ENCODE data around the gene SH2D6.

The SH2D6 gene

DNA sequence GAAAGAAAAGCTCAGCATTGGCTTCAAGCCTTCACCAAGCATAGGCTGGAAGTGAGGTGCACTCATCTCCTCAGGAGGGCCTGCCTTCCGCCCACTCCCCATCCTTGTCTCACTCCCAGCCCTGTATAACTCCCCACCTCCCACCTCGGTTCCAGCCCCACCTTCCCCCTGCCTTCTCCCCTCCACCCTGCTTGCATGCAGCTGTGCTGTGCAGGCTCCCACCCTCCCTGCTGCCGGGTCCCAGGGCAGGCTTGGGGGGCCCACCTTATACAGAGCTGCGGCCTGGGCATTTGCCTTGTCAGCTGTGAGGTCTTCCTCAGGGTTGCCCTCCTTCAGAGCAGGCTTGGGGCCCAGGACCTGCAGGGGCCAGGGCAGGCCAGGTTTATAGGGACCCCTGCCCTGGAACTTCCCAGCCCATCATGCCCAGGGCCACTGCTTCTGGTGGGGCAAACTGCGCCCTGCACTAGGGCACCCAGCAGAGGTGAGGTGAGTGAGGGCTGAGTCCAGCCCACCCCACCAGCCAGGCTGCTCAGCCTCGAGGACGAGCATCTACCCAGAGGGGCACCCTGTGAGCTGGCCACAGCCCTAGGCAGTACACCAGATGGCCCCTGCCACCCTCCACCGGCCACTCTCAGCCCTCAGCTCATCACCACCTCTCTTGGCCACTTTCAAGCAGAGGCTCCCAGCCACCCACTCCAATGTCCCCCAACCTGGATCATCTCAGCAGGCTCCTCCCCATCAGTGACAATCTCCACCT, 19.9 kb upstream of the SH2D6 start:
- no peak overlapping the region for H3K4me3 ChIP-seq (ENCODE audit: low read depth, low read length)
- ChIA-PET CTCF (interaction anchor here (0.5 to 0.8 kb wide), 2 partner anchors 8 to 21 kb away, joined by 3 read pairs; no protein-coding TSS in a partner anchor), POLR2A (interaction anchor here (0.5 kb wide), 1 partner anchor 11 kb away, joined by 7 read pairs; no protein-coding TSS in a partner anchor)
- H3K36me3 ChIP-seq (ENCODE audit: control insufficient read depth in 2 of 2, insufficient read depth in 1 of 2, low read length in 2 of 2), result no peaks in the 10 kb centered on the region
- H3K27ac ChIP-seq (ENCODE audit: extremely low read depth, low read depth, low read length), result no peak overlapping the region
- TF ChIP-seq ZFHX2 (tag by site-specific recombination; conservative IDR thresholded peaks at IDR 0.05), result peak; percentile 42
- TF ChIP-seq ZNF623 (tag by site-specific recombination; IDR thresholded peaks at IDR 0.05), result no peak
- no peaks in the 10 kb centered on the region for H3K4me1 ChIP-seq (ENCODE audit: control insufficient read depth, insufficient read depth, low read length)
- no peaks in the 10 kb centered on the region for H3K9me3 ChIP-seq (ENCODE audit: control insufficient read depth, insufficient read depth, low read depth, low read length)

DNA sequence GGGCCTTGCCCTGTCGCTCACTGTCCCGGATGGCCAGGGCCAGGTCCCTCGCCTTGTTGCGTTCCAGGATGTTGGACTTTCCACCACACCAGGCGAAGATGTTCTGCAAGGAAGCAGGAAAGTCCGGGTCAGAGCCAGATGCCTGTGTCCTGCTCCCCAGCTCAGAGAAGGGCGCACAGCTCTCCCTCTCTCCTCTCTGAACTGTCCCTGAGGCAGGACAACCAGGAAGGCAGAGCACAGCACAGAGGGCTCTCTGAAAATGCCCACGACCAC, 19.4 kb upstream of the SH2D6 start:
- ChIA-PET POLR2A (interaction anchor here (0.5 kb wide), 1 partner anchor 12 kb away, joined by 7 read pairs; no protein-coding TSS in a partner anchor), CTCF (interaction anchor here (0.8 kb wide), 1 partner anchor 8 kb away, joined by 3 read pairs; no protein-coding TSS in a partner anchor)
- Histone ChIP-seq H3K4me3 (ENCODE audit: low read depth, low read length) (no peak overlapping the region), H3K4me1 (ENCODE audit: control insufficient read depth, insufficient read depth, low read length) (no peaks in the 10 kb centered on the region), H3K9me3 (ENCODE audit: control insufficient read depth, insufficient read depth, low read depth, low read length) (no peaks in the 10 kb centered on the region), H3K27ac (ENCODE audit: extremely low read depth, low read depth, low read length) (no peak overlapping the region), H3K36me3 (ENCODE audit: control insufficient read depth in 2 of 2, insufficient read depth in 1 of 2, low read length in 2 of 2) (no peaks in the 10 kb centered on the region)
- TF ChIP-seq ZNF747 (tag by site-specific recombination; IDR thresholded peaks at IDR 0.05) (no peak), ZNF701 (tag by site-specific recombination; IDR thresholded peaks at IDR 0.05) (no peak), ZNF350 (tag by site-specific recombination; IDR thresholded peaks at IDR 0.05) (no peak), ZNF777 (tag by site-specific recombination; IDR thresholded peaks at IDR 0.05; ENCODE audit: borderline replicate concordance) (no peak), ZNF311 (tag by site-specific recombination; IDR thresholded peaks at IDR 0.05; ENCODE audit: borderline replicate concordance) (no peak), KLF1 (tag by site-specific recombination; IDR thresholded peaks at IDR 0.05) (no peak)
- TF ChIP-seq, protein P1, sequence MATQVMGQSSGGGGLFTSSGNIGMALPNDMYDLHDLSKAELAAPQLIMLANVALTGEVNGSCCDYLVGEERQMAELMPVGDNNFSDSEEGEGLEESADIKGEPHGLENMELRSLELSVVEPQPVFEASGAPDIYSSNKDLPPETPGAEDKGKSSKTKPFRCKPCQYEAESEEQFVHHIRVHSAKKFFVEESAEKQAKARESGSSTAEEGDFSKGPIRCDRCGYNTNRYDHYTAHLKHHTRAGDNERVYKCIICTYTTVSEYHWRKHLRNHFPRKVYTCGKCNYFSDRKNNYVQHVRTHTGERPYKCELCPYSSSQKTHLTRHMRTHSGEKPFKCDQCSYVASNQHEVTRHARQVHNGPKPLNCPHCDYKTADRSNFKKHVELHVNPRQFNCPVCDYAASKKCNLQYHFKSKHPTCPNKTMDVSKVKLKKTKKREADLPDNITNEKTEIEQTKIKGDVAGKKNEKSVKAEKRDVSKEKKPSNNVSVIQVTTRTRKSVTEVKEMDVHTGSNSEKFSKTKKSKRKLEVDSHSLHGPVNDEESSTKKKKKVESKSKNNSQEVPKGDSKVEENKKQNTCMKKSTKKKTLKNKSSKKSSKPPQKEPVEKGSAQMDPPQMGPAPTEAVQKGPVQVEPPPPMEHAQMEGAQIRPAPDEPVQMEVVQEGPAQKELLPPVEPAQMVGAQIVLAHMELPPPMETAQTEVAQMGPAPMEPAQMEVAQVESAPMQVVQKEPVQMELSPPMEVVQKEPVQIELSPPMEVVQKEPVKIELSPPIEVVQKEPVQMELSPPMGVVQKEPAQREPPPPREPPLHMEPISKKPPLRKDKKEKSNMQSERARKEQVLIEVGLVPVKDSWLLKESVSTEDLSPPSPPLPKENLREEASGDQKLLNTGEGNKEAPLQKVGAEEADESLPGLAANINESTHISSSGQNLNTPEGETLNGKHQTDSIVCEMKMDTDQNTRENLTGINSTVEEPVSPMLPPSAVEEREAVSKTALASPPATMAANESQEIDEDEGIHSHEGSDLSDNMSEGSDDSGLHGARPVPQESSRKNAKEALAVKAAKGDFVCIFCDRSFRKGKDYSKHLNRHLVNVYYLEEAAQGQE (tag by site-specific recombination; IDR thresholded peaks at IDR 0.05), result no peak

DNA sequence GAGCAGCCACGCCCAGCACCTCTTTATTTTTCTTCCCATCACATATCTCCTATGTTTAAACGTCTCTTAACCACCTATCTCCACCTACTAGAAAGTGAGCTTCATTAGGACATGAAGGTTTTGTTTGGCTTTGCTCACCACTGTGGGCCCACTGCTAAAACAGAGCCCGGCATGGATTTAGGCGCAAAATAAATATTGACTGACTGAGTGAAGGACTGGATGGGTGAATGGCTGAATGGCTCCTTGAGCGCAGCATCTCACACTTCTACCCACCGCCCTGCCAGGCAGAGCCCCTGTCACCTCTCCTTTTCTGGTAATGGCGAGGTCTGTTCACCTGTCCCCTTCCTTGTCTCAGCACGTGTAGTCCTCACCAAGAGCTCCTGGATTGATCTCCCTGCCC, 18.5 kb upstream of the SH2D6 start:
- POLR2A ChIA-PET, result interaction anchor here (1.3 kb wide), 1 partner anchor 138 kb away, joined by 3 read pairs; no protein-coding TSS in a partner anchor
- CTCF ChIA-PET, result interaction anchor here (0.8 kb wide), 1 partner anchor 21 kb away, joined by 3 read pairs; no protein-coding TSS in a partner anchor
- Histone ChIP-seq H3K36me3 (ENCODE audit: control insufficient read depth in 2 of 2, insufficient read depth in 1 of 2, low read length in 2 of 2) (no peaks in the 10 kb centered on the region), H3K27ac (ENCODE audit: extremely low read depth, low read depth, low read length) (no peak overlapping the region), H3K4me1 (ENCODE audit: control insufficient read depth, insufficient read depth, low read length) (no peaks in the 10 kb centered on the region), H3K4me3 (ENCODE audit: low read depth, low read length) (no peak overlapping the region), H3K9me3 (ENCODE audit: control insufficient read depth, insufficient read depth, low read depth, low read length) (no peaks in the 10 kb centered on the region)
- TF ChIP-seq ZNF768 (tag by site-specific recombination; IDR thresholded peaks at IDR 0.05) (no peak), GLIS2 (tag by site-specific recombination; IDR thresholded peaks at IDR 0.05) (no peak), ZIC2 (tag by site-specific recombination; IDR thresholded peaks at IDR 0.05) (no peak), ZBTB1 (tag by site-specific recombination; IDR thresholded peaks at IDR 0.05) (no peak), ZBTB21 (tag by site-specific recombination; IDR thresholded peaks at IDR 0.05) (no peak), ZNF202 (tag by site-specific recombination; IDR thresholded peaks at IDR 0.05; ENCODE audit: borderline replicate concordance) (no peak), ZNF623 (tag by site-specific recombination; IDR thresholded peaks at IDR 0.05) (no peak), KLF10 (tag by site-specific recombination; IDR thresholded peaks at IDR 0.05) (no peak), ZNF184 (tag by site-specific recombination; IDR thresholded peaks at IDR 0.05) (no peak), ZNF155 (tag by site-specific recombination; IDR thresholded peaks at IDR 0.05) (no peak)
- TF ChIP-seq, protein P2, sequence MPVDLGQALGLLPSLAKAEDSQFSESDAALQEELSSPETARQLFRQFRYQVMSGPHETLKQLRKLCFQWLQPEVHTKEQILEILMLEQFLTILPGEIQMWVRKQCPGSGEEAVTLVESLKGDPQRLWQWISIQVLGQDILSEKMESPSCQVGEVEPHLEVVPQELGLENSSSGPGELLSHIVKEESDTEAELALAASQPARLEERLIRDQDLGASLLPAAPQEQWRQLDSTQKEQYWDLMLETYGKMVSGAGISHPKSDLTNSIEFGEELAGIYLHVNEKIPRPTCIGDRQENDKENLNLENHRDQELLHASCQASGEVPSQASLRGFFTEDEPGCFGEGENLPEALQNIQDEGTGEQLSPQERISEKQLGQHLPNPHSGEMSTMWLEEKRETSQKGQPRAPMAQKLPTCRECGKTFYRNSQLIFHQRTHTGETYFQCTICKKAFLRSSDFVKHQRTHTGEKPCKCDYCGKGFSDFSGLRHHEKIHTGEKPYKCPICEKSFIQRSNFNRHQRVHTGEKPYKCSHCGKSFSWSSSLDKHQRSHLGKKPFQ (tag by site-specific recombination; IDR thresholded peaks at IDR 0.05), result no peak
- TF ChIP-seq, protein P3, sequence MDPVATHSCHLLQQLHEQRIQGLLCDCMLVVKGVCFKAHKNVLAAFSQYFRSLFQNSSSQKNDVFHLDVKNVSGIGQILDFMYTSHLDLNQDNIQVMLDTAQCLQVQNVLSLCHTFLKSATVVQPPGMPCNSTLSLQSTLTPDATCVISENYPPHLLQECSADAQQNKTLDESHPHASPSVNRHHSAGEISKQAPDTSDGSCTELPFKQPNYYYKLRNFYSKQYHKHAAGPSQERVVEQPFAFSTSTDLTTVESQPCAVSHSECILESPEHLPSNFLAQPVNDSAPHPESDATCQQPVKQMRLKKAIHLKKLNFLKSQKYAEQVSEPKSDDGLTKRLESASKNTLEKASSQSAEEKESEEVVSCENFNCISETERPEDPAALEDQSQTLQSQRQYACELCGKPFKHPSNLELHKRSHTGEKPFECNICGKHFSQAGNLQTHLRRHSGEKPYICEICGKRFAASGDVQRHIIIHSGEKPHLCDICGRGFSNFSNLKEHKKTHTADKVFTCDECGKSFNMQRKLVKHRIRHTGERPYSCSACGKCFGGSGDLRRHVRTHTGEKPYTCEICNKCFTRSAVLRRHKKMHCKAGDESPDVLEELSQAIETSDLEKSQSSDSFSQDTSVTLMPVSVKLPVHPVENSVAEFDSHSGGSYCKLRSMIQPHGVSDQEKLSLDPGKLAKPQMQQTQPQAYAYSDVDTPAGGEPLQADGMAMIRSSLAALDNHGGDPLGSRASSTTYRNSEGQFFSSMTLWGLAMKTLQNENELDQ (tag by site-specific recombination; IDR thresholded peaks at IDR 0.05; ENCODE audit: low read depth), result no peak
- TF ChIP-seq, protein P4, sequence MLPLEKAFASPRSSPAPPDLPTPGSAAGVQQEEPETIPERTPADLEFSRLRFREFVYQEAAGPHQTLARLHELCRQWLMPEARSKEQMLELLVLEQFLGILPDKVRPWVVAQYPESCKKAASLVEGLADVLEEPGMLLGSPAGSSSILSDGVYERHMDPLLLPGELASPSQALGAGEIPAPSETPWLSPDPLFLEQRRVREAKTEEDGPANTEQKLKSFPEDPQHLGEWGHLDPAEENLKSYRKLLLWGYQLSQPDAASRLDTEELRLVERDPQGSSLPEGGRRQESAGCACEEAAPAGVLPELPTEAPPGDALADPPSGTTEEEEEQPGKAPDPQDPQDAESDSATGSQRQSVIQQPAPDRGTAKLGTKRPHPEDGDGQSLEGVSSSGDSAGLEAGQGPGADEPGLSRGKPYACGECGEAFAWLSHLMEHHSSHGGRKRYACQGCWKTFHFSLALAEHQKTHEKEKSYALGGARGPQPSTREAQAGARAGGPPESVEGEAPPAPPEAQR (tag by site-specific recombination; IDR thresholded peaks at IDR 0.05), result no peak

All from HEK293 (cell line).